ENCODE measurements around the gene HMCN2.

The HMCN2 gene

DNA sequence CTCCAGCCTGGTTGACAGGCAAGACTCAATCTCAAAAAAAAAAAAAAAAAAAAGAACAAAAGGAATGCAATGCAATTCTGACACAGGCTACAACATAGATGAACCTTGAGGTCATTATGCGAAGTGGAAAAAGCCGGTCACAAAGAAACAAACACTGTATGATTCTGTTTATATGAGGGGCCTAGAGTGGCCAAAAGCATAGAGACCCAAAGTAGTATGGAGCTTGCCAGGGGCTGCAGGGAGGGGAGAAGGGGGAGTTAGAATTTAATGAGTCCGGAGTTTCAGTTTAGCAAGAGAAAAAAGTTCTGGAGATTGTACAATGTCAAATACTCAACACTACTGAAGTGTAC, 146.0 kb downstream of the HMCN2 start:
- no peak for DNase-seq (ENCODE audit: low read depth in 2 of 2)

DNA sequence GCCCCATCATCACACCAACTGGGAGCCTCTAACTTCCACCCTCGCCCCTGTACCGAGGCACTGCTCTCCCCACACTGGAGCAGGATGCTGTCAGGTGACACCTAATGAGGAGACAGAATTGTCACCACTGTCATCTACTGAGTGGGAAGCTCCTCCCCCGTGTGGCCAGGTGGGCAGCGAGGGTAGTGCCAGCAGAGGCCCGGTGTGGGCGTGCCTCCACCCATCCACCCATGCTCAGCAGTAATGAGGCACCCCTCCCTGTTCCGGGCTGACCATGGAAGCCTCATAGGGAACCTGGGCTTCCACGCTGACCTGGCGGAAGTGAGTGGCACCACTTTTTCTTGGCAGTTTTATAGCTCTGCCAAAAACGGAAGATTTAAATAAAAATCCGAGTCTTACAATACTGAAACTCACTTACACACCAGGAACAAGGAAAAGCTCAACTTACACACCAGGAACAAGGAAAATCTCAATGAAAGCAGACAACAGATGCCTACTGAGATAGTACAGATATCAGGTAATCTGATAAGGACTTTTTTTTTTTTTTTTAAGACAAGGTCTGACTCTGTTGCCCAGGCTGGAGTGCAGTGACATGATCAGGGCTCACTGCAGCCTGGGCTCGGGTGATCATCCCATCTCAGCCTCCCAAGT, 148.6 kb downstream of the HMCN2 start:
- no peak for DNase-seq (ENCODE audit: low read depth in 2 of 2)

DNA sequence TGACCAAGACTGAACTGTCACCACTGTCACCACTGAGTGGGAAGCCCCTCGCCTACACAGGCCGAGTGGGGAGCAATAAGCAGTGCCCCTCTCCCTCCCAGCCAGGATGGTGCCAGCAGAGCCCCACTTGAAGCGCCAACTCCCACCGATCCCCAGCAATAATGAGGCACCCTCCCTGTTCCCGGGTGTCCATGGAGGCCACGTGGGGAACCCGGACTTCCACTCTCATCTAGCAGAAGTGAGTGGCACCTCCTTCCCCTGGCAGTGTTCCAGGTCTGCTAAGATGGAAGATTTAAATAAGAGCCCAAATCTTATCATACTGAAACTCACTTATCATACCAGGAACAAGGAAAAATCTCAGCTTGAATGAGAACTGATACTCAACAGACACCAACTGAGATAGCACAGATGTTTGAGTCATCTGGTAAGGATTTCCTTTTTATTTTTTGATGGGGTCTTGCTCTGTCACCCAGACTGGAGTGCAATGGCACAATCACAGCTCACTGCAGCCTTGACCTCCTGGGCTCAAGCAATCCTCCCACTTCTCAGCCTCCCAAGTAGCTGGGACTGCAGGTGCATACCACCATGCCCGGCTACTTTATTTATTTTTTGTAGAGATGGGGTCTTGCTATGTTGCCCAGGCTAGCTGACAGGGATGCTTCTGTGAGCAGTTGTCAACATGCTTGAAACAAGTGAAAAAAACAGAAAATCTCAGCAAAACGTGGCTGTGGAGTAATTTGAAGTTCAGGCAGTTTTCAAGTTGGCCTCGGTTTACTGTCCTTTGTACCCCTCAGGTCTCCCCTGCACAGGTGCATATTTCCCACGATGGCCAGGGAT, 149.6 kb downstream of the HMCN2 start:
- DNase-seq (ENCODE audit: low read depth in 2 of 2) = no peak

DNA sequence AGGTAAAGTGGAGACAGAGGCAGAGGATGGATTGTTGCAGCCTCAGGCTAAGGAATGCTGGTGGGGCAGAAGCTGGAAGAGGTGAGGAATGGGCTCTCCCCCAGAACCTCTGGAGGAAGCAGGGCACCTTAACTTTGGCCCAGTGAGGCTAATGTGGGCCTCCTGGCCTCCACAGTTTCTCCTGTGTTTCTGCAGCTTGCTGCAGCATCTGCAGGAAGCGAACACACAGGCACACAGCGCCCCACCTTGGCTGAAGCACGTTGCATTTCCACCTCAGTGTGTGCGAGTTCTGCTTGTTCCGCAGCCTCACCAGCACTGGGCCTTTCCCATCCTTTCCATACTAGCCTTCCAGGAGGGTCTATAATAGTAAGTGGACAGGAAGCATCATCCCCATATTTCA, 152.0 kb downstream of the HMCN2 start:
- DNase-seq (ENCODE audit: low read depth in 2 of 2) = no peak

DNA sequence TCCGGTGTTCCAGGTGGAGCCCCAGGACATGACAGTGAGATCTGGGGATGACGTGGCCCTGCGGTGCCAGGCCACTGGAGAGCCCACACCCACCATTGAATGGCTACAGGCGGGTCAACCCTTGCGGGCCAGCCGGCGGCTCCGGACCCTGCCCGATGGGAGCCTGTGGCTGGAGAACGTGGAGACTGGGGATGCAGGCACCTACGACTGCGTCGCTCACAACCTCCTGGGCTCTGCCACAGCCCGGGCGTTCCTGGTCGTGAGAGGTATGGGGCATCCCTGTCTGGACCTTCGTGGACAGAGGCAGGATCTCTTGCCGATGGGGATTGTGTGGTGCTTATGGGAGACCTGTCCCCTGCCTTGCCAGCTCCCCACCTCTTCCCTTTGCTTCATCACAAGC, 153.2 kb downstream of the HMCN2 start:
- DNase-seq (ENCODE audit: low read depth in 2 of 2) = no peak

DNA sequence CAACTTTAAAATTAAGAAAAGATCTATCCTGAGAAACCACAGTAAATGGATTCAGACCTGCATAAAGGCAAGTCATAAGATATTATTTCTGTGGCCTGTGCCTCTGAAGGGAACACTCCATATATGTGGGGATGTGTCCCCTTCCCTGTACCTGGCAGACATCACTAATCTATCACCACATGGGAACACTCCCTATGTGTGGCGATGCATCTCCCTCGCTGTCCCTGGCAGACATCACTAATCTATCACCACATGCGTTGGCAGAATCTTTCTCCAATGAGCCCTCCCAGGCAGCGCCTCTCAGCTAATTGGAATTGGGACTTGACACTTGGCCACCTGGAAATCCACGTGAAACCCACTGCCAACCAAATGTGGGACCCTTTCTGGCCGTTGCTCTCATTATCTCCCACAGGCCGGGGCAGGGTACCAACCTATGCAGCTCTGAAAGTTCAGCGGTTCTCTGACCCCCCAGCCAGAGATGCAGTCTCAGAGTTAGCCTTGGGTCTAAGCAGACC, 154.0 kb downstream of the HMCN2 start:
- DNase-seq (ENCODE audit: low read depth in 2 of 2) = no peak

DNA sequence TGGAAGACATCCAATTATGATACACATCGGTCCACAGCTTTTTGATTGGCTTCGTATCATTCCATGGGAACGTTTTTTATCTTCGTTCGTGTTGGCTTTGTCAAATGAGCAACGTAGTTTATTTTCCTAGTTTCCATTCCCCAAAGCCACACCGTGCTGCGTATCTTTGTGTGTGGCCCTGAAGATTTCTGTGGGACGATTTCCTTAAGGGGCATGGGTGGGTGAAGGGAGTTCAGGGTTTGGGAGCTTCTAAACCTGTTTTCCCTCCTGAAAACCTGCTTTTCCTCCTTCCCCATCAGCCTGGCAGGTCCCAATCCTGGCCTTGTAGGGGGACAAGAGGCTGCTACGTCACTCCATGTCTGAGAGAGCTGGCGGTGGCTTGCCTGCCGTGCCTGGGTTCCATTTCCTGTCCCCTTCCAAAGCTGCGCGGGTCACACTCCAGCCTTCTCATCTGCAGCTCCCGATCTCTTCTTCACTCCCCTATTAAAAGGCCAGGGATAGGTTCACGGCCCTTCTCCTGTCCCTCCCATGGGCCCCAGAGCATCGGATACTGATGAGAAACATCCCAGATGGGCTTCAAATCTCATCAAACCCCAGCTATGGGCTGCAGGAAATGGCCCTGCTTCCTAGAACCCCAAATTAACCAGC, 155.7 kb downstream of the HMCN2 start:
- no peak for DNase-seq (ENCODE audit: low read depth in 2 of 2)

DNA sequence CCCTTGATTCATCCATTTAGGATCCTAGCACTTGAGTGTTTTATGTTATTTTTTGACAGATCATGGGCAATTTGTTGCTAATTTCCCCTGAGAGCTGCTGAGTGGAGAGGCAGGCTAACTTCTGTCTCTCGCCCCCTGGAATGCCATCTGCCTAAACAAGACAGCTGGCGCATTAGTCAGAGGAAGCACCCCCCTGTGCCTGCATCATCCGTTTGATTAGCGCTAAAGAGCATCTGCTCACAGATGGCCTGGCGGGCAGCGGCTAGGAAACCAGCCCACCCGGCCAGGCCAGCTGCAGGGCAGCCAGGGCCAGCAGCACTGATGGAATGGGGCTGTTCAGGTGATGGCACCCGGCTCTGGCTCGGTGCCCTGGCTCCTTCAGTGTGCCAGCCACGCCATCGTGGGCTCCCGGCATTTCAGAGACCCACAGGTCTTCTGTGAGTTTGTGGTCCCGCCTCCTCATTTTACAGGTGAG, 156.3 kb downstream of the HMCN2 start:
- DNase-seq (ENCODE audit: low read depth in 2 of 2) = no peak

DNA sequence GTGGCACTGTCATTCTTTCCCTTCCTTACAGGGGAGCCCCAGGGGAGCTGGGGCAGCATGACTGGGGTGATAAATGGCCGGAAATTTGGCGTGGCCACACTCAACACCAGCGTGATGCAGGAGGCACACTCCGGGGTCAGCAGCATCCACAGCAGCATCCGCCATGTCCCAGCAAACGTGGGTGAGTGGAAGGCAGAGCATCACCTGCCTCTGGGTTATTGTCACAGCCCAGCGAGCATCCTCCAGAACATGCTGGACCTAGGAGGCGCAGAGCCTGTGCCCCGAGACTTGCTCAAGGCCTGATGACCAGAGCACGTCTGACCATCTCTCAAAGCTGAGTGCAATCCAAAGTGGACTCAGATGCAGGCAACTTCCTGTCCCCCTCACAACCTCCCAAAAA, 157.0 kb downstream of the HMCN2 start:
- DNase-seq (ENCODE audit: low read depth in 2 of 2) = no peak

DNA sequence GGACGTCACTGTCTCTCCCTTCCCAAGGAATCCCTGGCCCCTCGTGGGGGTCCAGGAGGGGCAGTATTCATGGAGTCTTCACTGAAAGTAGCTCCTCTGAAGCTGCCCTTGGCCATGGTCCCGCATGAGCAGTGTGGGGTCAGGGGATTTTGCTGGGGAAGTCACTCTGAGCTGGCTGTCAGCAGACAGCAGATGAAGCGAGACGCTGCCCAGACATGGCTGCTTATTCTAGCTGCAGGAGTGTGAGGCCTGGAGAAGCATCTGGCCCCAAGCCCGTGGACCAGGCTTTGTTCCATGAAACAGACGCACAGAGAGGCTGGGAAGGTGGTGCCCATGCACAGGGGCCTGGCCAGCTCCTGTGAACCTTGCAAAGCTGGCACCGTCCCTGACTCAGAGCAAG, 157.7 kb downstream of the HMCN2 start:
- DNase-seq (ENCODE audit: low read depth in 2 of 2) = no peak

DNA sequence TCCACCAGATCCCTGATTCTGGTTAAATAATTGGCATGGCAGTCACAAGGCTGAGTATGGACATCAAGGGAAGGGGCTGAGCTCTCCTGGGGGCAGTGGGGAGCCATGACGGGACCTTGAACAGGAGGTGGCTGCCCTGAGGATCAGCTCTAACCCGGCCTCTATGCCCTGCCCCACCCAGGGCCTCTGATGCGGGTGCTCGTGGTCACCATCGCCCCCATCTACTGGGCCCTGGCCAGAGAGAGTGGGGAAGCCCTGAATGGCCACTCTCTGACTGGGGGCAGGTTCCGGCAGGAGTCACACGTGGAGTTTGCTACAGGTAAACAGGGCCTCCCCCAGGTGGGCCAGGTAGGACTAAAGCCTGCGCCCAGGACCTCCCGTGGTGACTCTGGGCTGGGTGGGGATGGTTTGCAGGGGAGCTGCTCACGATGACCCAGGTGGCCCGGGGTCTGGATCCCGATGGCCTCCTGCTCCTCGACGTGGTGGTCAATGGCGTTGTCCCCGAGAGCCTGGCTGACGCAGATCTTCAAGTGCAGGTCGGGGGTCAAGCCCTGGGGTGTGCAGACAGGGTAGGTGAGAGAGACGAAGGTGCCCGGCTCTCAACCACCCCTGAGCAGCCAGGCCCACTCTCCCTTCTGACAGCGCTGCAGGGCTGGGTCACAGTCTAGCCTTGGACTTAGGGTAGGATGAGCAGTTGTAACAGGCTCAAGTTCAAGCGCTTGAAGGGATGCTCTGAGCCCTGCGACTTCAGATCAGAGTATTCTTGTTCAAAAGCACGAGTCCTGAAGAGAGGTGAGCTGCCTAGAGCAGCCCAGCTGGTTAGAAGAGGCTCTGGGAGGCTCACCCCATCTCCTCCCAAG, 159.3 kb downstream of the HMCN2 start:
- DNase-seq (ENCODE audit: low read depth in 2 of 2) = no peak

DNA sequence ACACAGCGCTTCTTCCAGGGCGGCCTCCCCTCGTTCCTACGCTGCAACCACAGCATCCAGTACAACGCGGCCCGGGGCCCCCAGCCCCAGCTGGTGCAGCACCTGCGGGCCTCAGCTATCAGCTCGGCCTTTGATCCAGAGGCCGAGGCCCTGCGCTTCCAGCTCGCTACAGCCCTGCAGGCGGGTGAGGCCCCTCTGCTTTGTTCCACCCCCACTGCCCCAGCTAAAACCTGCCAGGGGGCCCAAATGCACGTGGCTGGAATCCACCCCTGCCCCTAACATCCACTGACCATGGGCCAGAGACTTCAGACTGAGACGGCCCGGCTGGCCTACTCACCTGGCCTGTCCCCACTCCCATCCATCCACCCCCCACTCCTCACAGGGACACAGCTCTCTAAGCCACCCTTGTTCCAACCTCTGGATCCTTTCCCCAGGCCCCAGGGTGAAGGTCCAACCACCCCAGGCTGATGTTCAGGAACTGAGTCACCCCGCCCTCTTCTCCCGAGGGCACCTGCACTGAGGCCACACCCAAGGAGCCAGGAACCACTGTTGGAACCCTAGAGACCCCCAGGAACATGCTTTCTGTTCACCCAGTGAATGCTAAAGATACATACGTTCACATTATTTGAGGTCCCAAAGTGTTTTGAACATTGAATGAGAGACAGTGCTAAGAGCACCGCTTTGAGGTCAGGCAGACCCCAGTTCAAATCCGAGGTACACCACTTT, 160.3 kb downstream of the HMCN2 start:
- no peak for DNase-seq (ENCODE audit: low read depth in 2 of 2)

DNA sequence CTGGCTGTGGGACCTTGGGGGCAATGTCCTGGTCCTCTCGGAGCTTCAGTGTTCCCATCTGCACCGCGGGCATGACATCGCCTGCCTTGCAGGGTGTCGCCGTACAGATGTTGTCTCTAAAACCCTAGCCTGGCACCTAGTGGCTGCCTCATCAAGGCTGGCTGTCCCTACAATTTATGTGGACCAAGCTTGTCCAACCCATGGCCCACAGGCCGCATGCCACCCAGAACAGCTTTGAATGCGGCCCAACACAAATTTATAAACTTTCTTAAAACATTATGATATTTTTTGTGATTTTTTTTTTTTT, 160.9 kb downstream of the HMCN2 start:
- no peak for DNase-seq (ENCODE audit: low read depth in 2 of 2)

DNA sequence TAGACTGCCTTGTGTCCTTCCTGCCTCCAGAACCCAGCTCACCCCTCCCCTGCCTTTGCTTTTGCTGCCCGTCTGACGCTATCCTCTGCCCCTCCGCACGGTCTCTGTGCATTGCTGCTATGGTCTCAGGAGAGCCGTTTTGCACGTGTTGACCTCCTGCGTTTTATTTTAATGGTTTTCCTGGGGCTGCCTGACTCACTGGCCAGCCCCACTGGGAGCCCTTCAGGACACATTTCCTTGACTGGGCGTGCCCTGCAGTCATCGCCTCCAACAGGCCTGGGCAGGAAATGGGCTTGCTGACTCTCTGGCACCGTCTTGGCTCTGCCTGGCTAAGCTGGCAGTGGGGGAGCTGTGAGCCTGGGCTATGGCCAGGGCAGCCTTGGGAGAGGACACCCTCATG, 161.3 kb downstream of the HMCN2 start:
- DNase-seq (ENCODE audit: low read depth in 2 of 2) = no peak

DNA sequence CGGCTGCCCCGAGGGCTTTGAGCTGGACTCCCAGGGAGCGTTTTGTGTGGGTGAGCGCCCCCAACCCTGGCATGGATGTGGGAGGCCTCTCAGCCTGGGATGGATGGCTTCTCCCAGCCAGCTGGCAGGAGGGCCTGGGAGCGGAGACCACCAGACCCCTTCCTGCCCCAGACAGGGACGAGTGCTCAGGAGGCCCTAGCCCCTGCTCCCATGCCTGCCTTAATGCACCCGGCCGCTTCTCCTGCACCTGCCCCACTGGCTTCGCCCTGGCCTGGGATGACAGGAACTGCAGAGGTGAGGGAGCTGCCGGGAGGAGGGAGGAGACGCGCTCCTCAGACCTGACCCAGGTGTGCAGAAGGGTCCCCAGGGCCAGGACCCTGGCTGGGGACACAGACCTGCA, 161.8 kb downstream of the HMCN2 start:
- no peak for DNase-seq (ENCODE audit: low read depth in 2 of 2)

DNA sequence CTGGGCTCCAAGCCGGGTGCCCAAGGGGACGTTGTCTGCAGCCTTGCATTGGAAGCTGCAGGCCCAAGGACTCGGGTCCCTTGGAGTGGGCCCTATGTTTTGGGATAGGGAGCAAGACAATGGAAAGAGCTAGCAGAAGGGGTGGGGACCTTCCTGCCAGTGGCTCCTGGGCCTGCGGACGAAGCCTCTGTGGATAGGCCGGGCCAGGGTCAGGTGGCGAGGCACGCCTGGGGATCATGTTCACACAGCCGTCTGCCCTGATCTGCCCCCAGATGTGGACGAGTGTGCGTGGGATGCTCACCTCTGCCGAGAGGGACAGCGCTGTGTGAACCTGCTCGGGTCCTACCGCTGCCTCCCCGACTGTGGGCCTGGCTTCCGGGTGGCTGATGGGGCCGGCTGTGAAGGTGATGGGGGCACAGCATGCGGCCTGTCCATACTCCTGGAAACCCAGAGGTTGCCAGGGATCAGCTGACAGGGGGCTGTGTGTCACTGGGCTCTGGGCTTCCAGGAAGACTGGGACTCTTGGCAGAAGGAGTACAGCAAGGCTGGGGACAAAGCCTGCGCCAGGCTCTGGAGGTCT, 162.6 kb downstream of the HMCN2 start:
- no peak for DNase-seq (ENCODE audit: low read depth in 2 of 2)

DNA sequence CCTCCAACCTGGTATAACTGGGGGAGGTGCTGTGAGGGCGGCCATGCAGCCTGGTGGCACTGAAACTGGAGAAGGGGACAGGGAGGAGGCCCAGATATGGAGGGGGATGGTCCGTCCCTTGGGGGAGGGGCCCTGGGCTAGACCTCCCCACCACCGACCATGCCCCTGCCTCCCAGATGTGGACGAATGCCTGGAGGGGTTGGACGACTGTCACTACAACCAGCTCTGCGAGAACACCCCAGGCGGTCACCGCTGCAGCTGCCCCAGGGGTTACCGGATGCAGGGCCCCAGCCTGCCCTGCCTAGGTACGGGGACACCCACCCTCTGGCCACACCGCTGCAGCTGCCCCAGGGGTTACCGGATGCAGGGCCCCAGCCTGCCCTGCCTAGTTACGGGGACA, 163.8 kb downstream of the HMCN2 start:
- DNase-seq (ENCODE audit: low read depth in 2 of 2) = no peak

DNA sequence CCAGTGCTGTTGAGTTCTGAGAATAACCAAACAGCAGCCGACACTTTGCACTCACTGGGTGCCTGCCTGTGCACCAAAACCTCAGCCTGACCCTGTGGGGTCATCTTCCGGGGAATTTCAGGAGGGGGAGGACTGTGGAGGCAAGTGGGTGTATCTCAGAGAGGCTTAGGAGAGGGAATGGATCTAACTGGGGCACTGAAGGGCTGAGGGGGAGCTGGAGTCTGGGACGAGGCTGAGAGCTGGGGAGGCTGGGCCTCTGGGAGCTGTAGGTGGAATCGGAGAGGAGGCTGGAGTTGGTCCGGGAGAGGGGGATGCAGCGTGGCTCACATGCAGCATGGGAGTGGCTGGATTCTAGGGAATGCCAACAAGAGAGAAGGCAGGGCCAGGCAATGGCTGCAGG, 164.3 kb downstream of the HMCN2 start:
- no peak for DNase-seq (ENCODE audit: low read depth in 2 of 2)

DNA sequence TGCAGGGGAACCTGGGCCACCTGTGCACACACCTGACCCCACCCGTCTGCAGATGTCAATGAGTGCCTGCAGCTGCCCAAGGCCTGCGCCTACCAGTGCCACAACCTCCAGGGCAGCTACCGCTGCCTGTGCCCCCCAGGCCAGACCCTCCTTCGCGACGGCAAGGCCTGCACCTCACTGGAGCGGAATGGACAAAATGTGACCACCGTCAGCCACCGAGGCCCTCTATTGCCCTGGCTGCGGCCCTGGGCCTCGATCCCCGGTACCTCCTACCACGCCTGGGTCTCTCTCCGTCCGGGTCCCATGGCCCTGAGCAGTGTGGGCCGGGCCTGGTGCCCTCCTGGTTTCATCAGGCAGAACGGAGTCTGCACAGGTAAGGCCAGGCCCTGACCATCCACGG, 164.7 kb downstream of the HMCN2 start:
- no peak for DNase-seq (ENCODE audit: low read depth in 2 of 2)

DNA sequence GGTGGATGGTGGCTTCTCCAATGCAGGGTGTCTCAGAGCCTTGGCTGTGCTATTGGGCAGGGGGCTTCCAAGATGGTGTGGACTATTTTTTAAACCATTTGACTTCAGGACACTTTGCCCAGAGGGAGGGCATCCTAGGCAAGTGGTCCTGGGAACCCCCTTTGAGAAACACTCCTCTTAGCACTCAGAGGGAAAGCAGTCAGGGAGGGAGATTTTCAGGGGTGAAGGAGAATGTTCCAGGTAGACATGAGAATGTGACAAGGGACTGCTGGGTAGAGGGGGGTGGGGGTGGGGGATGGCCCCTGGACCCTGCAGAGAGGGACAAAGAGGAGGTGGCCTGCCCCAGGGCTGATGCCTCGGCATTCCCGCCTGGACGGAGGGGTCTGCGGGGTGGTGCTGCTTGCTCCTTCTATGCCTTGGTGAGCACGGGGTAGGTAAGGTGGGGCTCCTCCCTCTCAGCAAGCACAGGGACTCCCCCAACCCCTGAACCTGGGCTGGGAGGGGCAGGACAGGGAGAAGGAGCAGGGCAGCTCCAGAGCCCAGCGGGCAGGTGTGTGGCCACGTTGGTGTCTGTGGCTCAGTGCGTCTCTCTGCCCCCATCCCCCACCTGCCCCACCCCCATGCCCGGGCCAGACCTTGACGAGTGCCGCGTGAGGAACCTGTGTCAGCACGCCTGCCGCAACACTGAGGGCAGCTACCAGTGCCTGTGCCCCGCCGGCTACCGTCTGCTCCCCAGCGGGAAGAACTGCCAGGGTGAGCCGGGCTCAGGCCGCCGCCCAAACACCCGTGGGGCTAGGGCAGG, 165.4 kb downstream of the HMCN2 start:
- no peak for DNase-seq (ENCODE audit: low read depth in 2 of 2)
